A549 (cell line): ENCODE measurements around the gene CD22. TPM values are rescaled to one million over a fixed set of nuclear protein-coding genes. Genes with fewer than 3 reads are reported as not detected.

Experiments used
- ATAC-seq, 2 experiments: fragments of 200-7000 bp in 1 of 2; fragments of >200 bp in 1 of 2; cut with Nextera tagmentation in 1 of 2; cut with Tn5 transposase in 1 of 2; 3 replicates each; pipeline versions ENCODE4 v1.8.0 to v1.9.1; 2018 to 2020; ENCODE audit warnings: mild to moderate bottlenecking in 1 of 2, moderate library complexity in 1 of 2
- CTCF ChIA-PET: fragments of 300-600 bp; sonication (Branson Sonifier 250); formaldehyde crosslinking; extraction: SDS; loops from one replicate; lab custom pipeline; 2021; ENCODE audit warnings: antibody characterized with exemption, inconsistent platforms; lab: Yijun Ruan, JAX
- POLR2A ChIA-PET: fragments of 350-600 bp; formaldehyde crosslinking; extraction: SDS; loops from one replicate; lab custom pipeline; 2021; ENCODE audit warnings: antibody characterized with exemption, inconsistent platforms; lab: Yijun Ruan, JAX
- DNase-seq, 2 experiments: peaks; one replicate each; pipeline versions ENCODE4 v3.0.0 to v3.0.0-alpha.2; 2011 to 2016; ENCODE audit warnings: low read depth in 1 of 2, low spot score in 1 of 2
- FAIRE-seq: peaks from 2 replicates; lab custom pipeline; 2011; peaks lifted over from hg19 to GRCh38; lab: Jason Lieb, UNC
- H3K27ac ChIP-seq, 2 experiments: fragments of >200 bp; sonication (Bioruptor Twin); formaldehyde crosslinking; 3 replicates each; pipeline ENCODE4 v1.5.1; 2016 to 2017
- H3K4me1 ChIP-seq: fragments of >200 bp; sonication (Bioruptor Twin); formaldehyde crosslinking; 3 replicates; pipeline ENCODE4 v1.6.1; 2016
- H3K4me2 ChIP-seq: fragments of >200 bp; sonication (Bioruptor Twin); formaldehyde crosslinking; 3 replicates; pipeline ENCODE4 v1.6.1; 2016
- H3K4me3 ChIP-seq: fragments of >200 bp; sonication (Bioruptor Twin); formaldehyde crosslinking; 3 replicates; pipeline ENCODE4 v1.5.1; 2016
- H3K9me3 ChIP-seq: fragments of >200 bp; sonication (Bioruptor Twin); formaldehyde crosslinking; 3 replicates; pipeline ENCODE4 v1.6.1; 2016
- BHLHE40 ChIP-seq: IDR thresholded peaks from 2 replicates; pipeline ENCODE4 v1.6.1; 2012; ENCODE audit warnings: low read depth, low read length, inconsistent platforms
- CEBPB ChIP-seq, 2 experiments: fragments of >200 bp in 1 of 2; sonication (Bioruptor Twin) in 1 of 2; formaldehyde crosslinking in 1 of 2; IDR thresholded peaks; 2 replicates each; pipeline ENCODE4 v1.6.1; 2012 to 2016
- CHD4 ChIP-seq: fragments of 200-600 bp; sonication (generic); IDR thresholded peaks from 2 replicates; pipeline ENCODE4 v1.6.1; 2016; ENCODE audit warnings: antibody characterized with exemption, mild to moderate bottlenecking, borderline replicate concordance
- CTCF ChIP-seq: fragments of >200 bp; sonication (Bioruptor Twin); formaldehyde crosslinking; IDR thresholded peaks from 3 replicates; pipeline ENCODE4 v1.5.1; 2016
- EHMT2 ChIP-seq: fragments of 200-600 bp; sonication (generic); IDR thresholded peaks from 2 replicates; pipeline ENCODE4 v1.6.1; 2016; ENCODE audit warnings: antibody characterized with exemption, low read depth, mild to moderate bottlenecking, moderate library complexity
- EP300 ChIP-seq, 2 experiments: fragments of >200 bp; sonication (Bioruptor Twin); formaldehyde crosslinking; IDR thresholded peaks; 2 replicates in 1 of 2; 3 replicates in 1 of 2; pipeline ENCODE4 v1.6.1; 2016 to 2017
- FOSB ChIP-seq: fragments of 250-450 bp; sonication (Bioruptor Pico); IDR thresholded peaks from 2 replicates; pipeline ENCODE4 v1.5.0; 2020; ENCODE audit warnings: mild to moderate bottlenecking, moderate library complexity
- GATA3 ChIP-seq: IDR thresholded peaks from 2 replicates; pipeline ENCODE4 v1.6.1; 2012; ENCODE audit warnings: borderline replicate concordance
- HOXA7 ChIP-seq: fragments of 250-450 bp; sonication (Bioruptor Pico); IDR thresholded peaks from 2 replicates; pipeline ENCODE4 v1.5.0; 2020; ENCODE audit warnings: mild to moderate bottlenecking, moderate library complexity
- HOXB5 ChIP-seq: fragments of 250-450 bp; sonication (Bioruptor Pico); IDR thresholded peaks from 2 replicates; pipeline ENCODE4 v1.5.0; 2020; ENCODE audit warnings: mild to moderate bottlenecking, moderate library complexity
- JUN ChIP-seq, 2 experiments: fragments of >200 bp; sonication (Bioruptor Twin); formaldehyde crosslinking; IDR thresholded peaks; 2 replicates in 1 of 2; 3 replicates in 1 of 2; pipeline ENCODE4 v1.6.1; 2016 to 2017
- NPAS2 ChIP-seq: fragments of 250-450 bp; sonication (Bioruptor Pico); IDR thresholded peaks from 2 replicates; pipeline ENCODE4 v1.8.0; 2022; ENCODE audit warnings: mild to moderate bottlenecking, moderate library complexity, borderline replicate concordance
- NR3C1 ChIP-seq: fragments of >200 bp; sonication (Bioruptor Twin); formaldehyde crosslinking; IDR thresholded peaks from 3 replicates; pipeline ENCODE4 v1.6.1; 2017
- PBX3 ChIP-seq: IDR thresholded peaks from 2 replicates; pipeline ENCODE4 v1.6.1; 2012
- RARB ChIP-seq: fragments of 250-450 bp; sonication (Bioruptor Pico); IDR thresholded peaks from 2 replicates; pipeline ENCODE4 v1.8.0; 2021; ENCODE audit warnings: mild to moderate bottlenecking, moderate library complexity
- TFCP2L1 ChIP-seq: fragments of 250-450 bp; sonication (Bioruptor Pico); IDR thresholded peaks from 2 replicates; pipeline ENCODE4 v1.5.0; 2021; ENCODE audit warnings: mild to moderate bottlenecking
- TP53 ChIP-seq: fragments of 250-450 bp; sonication (Bioruptor Pico); IDR thresholded peaks from 2 replicates; pipeline ENCODE4 v1.5.0; 2021; ENCODE audit warnings: mild to moderate bottlenecking, moderate library complexity
- USF2 ChIP-seq: fragments of 450-650 bp; IDR thresholded peaks from 2 replicates; pipeline ENCODE4 v1.6.1; 2014; ENCODE audit warnings: antibody characterized with exemption
- ZSCAN20 ChIP-seq: fragments of 250-450 bp; sonication (Bioruptor Pico); IDR thresholded peaks from 2 replicates; pipeline ENCODE4 v1.8.0; 2022; ENCODE audit warnings: mild to moderate bottlenecking, moderate library complexity
- WGBS: methylation state at CpG from one replicate; pipeline ENCODE4 v1.1.6; 2017; ENCODE audit errors: missing lambda C conversion rate; 5-methylcytosine and 5-hydroxymethylcytosine counted together
- polyA plus RNA-seq, 4 experiments: library from polyadenylated mRNA; depleted of rRNA in 3 of 4; stranded (reverse); fragments of >200 nt; fragmentation: RNase III in 1 of 4; extraction: RNeasy Plus Mini Kit Qiagen cat#74134 plus additional on column Dnase treatment in 1 of 4; gene quantifications; 2 replicates in 3 of 4; 3 replicates in 1 of 4; pipeline ENCODE4 v1.2.3, GENCODE V29; 2011 to 2017

Gene CD22
- polyA plus RNA-seq, 2 of the 4 experiments (the other 2 are of a cell fraction) = 0.05 to 0.14 TPM

GRCh38 chr19:35350591-35350990 lies 21.6 kb downstream of the CD22 start (continued):
- TF ChIP-seq CEBPB (IDR thresholded peaks at IDR 0.05) = no peak
- no peak for TF ChIP-seq HOXA7 (CRISPR knock-in tag)
- TF ChIP-seq CTCF = no peak
- no peak for TF ChIP-seq TFCP2L1 (CRISPR knock-in tag)
- no peak for TF ChIP-seq FOSB (CRISPR knock-in tag)

GRCh38 chr19:35351411-35352176 lies 22.6 kb downstream of the CD22 start:
- ChIA-PET CTCF (interaction anchor here (1.0 to 15.0 kb wide), 30 partner anchors 12 to 268 kb away, joined by 3 to 368 read pairs (median 14); partner anchors contain the start of genes FAM187B, FFAR2 and KRTDAP), POLR2A (interaction anchor here (0.8 kb wide), 1 partner anchor 11 kb away, joined by 4 read pairs; no protein-coding TSS in a partner anchor)
- peak in 1 of 2 experiments; percentile 4; a peak in 2 of 6 replicates for ATAC-seq
- DNase-seq = no peak
- no peak overlapping the region for H3K4me3 ChIP-seq
- H3K27ac ChIP-seq = no peak overlapping the region
- no peaks in the 10 kb centered on the region for H3K4me1 ChIP-seq
- WGBS = 74% methylated on average over 47 of the region's 47 CpGs
- TF ChIP-seq CHD4 = no peak
- TF ChIP-seq PBX3 = no peak
- TF ChIP-seq JUN (IDR thresholded peaks at IDR 0.05) = no peak
- TF ChIP-seq EP300 (IDR thresholded peaks at IDR 0.05) = no peak
- no peak for TF ChIP-seq GATA3
- no peak for TF ChIP-seq EHMT2
- no peak for TF ChIP-seq BHLHE40
- TF ChIP-seq RARB (CRISPR knock-in tag) = no peak
- TF ChIP-seq TP53 = no peak
- no peak for TF ChIP-seq ZSCAN20 (CRISPR knock-in tag)
- no peak for FAIRE-seq
- H3K4me2 ChIP-seq = no peak overlapping the region
- H3K9me3 ChIP-seq = no peaks in the 10 kb centered on the region

- no peak for DNase-seq
- ChIA-PET CTCF (interaction anchor here (0.6 to 15.0 kb wide), 59 partner anchors 8 to 522 kb away, joined by 3 to 368 read pairs (median 5); partner anchors contain the start of genes FAM187B, FFAR2 and KRTDAP), POLR2A (no interaction called here)
- TF ChIP-seq CHD4 = no peak
- no peak for TF ChIP-seq NR3C1
- TF ChIP-seq HOXB5 = no peak
- no peak for TF ChIP-seq USF2
- TF ChIP-seq NPAS2 = no peak
- 64% methylated on average over 18 of the region's 18 CpGs for WGBS
- no peak overlapping the region for H3K4me3 ChIP-seq
- H3K27ac ChIP-seq = no peak overlapping the region
- H3K4me2 ChIP-seq = no peak overlapping the region
- no peak; a peak in 1 of 6 replicates for ATAC-seq
- FAIRE-seq = no peak
- no peaks in the 10 kb centered on the region for H3K9me3 ChIP-seq
- no peaks in the 10 kb centered on the region for H3K4me1 ChIP-seq
Measured at GRCh38 chr19:35352177-35352447, 23.1 kb downstream of the CD22 start.
